GM12874 (cell line): ENCODE data around the gene GDPGP1.

ENCODE experiments used
- TF ChIP-seq, protein P1 (sequence below): IDR thresholded peaks from 2 replicates; pipeline ENCODE4 v1.5.1; 2011; ENCODE audit warnings: low read depth, mild to moderate bottlenecking, control low read depth, low read length, moderate library complexity; ENCODE audit not compliant: insufficient read depth

The GDPGP1 gene

DNA sequence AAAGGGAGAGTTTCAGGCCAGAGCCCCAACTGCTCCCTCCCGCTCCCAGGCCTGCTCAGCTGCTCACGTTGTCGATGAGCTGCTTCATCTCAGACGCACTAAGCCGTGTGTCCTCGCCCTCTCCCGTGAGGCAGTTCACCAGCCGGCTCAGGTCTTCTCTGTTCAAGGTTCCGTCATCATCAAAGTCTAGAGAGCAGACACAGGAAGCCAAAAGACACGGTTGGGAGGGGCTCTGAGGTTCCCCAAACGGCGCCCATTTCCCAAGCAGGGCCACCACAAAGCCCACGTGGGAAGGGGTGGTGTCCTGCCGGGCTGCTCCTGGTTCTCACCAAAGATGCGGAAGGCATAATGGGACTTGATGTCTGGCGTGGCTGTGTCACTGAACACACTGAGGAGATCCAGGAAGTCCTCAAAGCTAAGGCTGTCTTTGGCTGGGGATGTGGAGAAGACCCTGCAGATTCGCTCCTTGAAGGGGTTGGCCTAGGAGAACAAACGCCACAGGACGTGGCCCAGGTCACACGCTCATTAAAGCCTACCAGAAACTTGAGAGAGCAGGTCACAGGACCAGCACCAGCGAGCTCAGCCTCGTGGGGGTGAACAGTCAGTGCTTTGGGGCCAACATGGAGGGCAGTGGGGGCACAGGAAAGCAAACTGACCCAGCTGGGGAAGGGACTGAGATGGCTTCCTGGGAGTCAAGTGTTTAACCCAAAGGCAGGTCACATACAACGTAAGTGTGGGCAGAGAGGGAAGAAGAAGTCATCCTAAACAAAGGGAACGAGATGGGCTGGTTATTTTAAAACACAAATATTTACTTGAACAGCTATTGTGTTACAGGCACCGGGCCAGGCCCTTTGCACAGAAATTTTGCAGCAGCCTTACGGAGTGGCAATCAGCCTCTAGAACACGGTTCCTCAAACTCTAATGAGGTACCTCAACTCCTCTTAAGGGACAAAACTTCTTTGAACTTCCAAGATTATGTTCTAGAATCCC lies 2.7 kb upstream of the GDPGP1 start:
- TF ChIP-seq, protein P1, sequence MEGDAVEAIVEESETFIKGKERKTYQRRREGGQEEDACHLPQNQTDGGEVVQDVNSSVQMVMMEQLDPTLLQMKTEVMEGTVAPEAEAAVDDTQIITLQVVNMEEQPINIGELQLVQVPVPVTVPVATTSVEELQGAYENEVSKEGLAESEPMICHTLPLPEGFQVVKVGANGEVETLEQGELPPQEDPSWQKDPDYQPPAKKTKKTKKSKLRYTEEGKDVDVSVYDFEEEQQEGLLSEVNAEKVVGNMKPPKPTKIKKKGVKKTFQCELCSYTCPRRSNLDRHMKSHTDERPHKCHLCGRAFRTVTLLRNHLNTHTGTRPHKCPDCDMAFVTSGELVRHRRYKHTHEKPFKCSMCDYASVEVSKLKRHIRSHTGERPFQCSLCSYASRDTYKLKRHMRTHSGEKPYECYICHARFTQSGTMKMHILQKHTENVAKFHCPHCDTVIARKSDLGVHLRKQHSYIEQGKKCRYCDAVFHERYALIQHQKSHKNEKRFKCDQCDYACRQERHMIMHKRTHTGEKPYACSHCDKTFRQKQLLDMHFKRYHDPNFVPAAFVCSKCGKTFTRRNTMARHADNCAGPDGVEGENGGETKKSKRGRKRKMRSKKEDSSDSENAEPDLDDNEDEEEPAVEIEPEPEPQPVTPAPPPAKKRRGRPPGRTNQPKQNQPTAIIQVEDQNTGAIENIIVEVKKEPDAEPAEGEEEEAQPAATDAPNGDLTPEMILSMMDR: no peak

GRCh38 chr15:90232196-90232595 lies 1.8 kb upstream of the GDPGP1 start:
- TF ChIP-seq, protein P1: no peak

DNA sequence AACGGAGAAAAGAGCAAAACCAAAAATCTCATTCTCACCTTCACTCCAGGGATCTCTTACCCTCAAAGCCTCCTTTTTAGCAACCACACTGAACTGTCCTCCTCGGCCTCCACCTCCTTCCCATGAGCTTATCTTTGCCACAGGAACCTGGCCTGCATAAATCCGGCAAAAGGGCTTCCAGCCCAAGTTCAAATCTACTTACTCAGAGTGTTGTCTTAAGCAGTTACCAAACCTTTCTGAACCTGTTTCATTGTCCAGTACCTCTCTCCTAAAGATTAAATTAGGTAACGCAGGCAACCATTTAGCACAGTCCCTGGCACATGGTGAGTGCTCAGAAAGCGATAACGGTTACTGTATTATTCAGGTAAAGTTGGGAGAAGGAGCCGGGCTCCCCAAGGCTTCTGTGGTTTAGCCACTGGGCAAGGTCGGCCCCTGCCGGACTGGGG lies 1.0 kb upstream of the GDPGP1 start:
- TF ChIP-seq, protein P1: peak; percentile 47

DNA sequence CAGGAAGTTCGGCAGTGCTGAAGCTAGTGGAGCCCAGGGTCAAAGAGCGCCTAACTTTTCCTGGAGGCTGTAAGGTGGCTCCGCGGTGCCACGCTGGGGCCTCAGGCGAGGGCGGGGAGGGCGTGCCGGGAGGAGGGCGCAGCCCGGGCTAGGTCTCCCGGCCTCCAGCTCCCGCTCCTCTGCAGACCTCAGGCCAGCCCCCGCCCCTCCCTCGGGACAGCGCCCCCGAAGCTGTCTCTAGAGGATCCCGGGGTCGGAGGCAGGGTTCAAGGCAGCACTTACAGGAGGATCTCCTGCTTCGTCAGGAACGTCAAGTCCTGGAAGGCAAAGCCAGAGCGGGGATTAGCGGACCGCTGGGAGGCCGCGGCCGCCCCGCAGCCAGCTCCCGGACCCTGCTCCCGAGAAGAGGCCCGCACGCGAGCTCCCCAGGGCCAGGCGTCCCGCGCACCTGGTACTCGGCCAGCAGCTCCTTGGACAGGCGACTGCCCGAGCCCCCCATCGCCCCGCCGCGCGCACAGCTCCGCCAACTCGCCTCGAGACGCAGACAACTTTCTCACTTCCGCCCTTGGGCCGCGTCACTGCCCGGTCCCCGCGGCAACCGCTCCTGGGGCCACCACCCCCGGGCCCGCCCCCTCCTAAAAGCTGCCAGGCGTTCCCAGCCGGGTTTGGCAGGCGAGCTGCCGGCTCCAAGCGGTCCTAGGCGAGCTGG lies 468 bp upstream of the GDPGP1 start, which contains the start of gene CIB1:
Gene CIB1, minus strand, starts transcription at position 555 of the 709 bp plus-strand sequence. Its CDS starts 56 bp downstream, at position 499.
- TF ChIP-seq, protein P1: no peak

DNA sequence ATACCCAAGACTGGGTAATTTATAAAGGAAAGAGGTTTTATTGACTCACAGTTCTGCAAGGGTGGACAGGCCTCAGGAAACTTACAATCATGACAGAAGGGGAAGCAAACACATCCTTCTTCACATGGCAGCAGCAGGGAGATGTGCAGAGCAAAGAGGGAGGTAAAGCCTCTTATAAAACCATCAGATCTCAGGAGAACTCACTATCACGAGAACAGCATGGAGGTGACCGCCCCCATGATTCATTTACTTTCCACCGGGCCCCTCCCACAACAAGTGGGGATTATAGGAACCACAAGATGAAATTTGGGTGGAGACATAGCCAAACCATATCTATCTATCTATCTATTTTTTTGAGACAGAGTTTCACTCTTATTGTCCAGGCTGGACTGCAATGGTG lies 5.4 kb downstream of the GDPGP1 start:
- TF ChIP-seq, protein P1: no peak

GRCh38 chr15:90240856-90241255 lies 6.8 kb downstream of the GDPGP1 start:
- TF ChIP-seq, protein P1: no peak
